HEK293T (cell line): ENCODE results near the gene NAGS.

Experiments
- ARNT ChIP-seq: fragments of 450-650 bp; IDR thresholded peaks from 2 replicates; pipeline ENCODE4 v1.6.1; 2017; ENCODE audit warnings: mild to moderate bottlenecking
- BHLHE40 ChIP-seq: fragments of 450-650 bp; IDR thresholded peaks from 2 replicates; pipeline ENCODE4 v1.6.1; 2016; ENCODE audit warnings: mild to moderate bottlenecking, moderate library complexity, borderline replicate concordance
- CTBP1 ChIP-seq: fragments of 450-650 bp; IDR thresholded peaks from 2 replicates; pipeline ENCODE4 v1.6.1; 2016; ENCODE audit warnings: borderline replicate concordance
- ELF4 ChIP-seq: fragments of 450-650 bp; IDR thresholded peaks from 2 replicates; pipeline ENCODE4 v1.6.1; 2017; ENCODE audit warnings: antibody characterized with exemption
- FOXA1 ChIP-seq: fragments of 450-650 bp; IDR thresholded peaks from 2 replicates; pipeline ENCODE4 v1.6.1; 2016; ENCODE audit warnings: mild to moderate bottlenecking
- FOXK2 ChIP-seq: fragments of 450-650 bp; IDR thresholded peaks from 2 replicates; pipeline ENCODE4 v1.6.1; 2016; ENCODE audit warnings: mild to moderate bottlenecking
- FOXM1 ChIP-seq: fragments of 450-650 bp; IDR thresholded peaks from 2 replicates; pipeline ENCODE4 v1.6.1; 2017; ENCODE audit warnings: mild to moderate bottlenecking, borderline replicate concordance
- L3MBTL2 ChIP-seq: fragments of 450-650 bp; conservative IDR thresholded peaks from 2 replicates; pipeline ENCODE4 v1.6.1; 2016; ENCODE audit warnings: mild to moderate bottlenecking
- NFRKB ChIP-seq: fragments of 450-650 bp; IDR thresholded peaks from 2 replicates; pipeline ENCODE4 v1.6.1; 2016; ENCODE audit warnings: mild to moderate bottlenecking, moderate library complexity
- SP1 ChIP-seq: fragments of 450-650 bp; IDR thresholded peaks from 2 replicates; pipeline ENCODE4 v1.6.1; 2017
- SUZ12 ChIP-seq: fragments of 450-650 bp; IDR thresholded peaks from 2 replicates; pipeline ENCODE4 v1.6.1; 2016; ENCODE audit warnings: mild to moderate bottlenecking
- ZNF384 ChIP-seq: fragments of 450-650 bp; IDR thresholded peaks from 2 replicates; pipeline ENCODE4 v1.6.1; 2016

GRCh38 chr17:44007346-44008204, 3.2 kb downstream of the NAGS start:
- TF ChIP-seq L3MBTL2 (no peak), FOXM1 (no peak), ELF4 (no peak), SP1 (no peak), ARNT (no peak), BHLHE40 (no peak), CTBP1 (no peak), FOXK2 (no peak), ZNF384 (no peak), NFRKB (no peak), FOXA1 (no peak), SUZ12 (no peak)
